OCI-LY1 (cell line): ENCODE data around the gene KIAA1328.

Experiments
- H2AFZ ChIP-seq: fragments of 200-600 bp; sonication (generic), shearing (Covaris generic); 2 replicates; pipeline ENCODE4 v1.6.0; 2014; ENCODE audit warnings: antibody characterized with exemption, mild to moderate bottlenecking, low read length
- H3F3A ChIP-seq: fragments of 200-600 bp; sonication (generic), shearing (Covaris generic); 2 replicates; pipeline ENCODE4 v1.6.0; 2014; ENCODE audit warnings: mild to moderate bottlenecking, antibody characterized with exemption, low read length, moderate library complexity; ENCODE audit not compliant: insufficient read depth
- H3K27ac ChIP-seq: fragments of 200-600 bp; sonication (generic); 2 replicates; pipeline ENCODE4 v1.5.1; 2014; ENCODE audit warnings: low read length, mixed run types, mild to moderate bottlenecking, low read depth; ENCODE audit not compliant: poor library complexity, severe bottlenecking
- H3K27me3 ChIP-seq: fragments of 200-600 bp; sonication (generic); 2 replicates; pipeline ENCODE4 v1.6.0; 2014; ENCODE audit warnings: antibody characterized with exemption, mild to moderate bottlenecking, low read length, moderate library complexity; ENCODE audit not compliant: insufficient read depth
- H3K36me3 ChIP-seq: fragments of 200-600 bp; sonication (generic); 2 replicates; pipeline ENCODE4 v1.6.1; 2014; ENCODE audit warnings: mild to moderate bottlenecking, antibody characterized with exemption, low read length, moderate library complexity, mixed read lengths; ENCODE audit not compliant: insufficient read depth
- H3K4me1 ChIP-seq: fragments of 200-600 bp; sonication (generic); 2 replicates; pipeline ENCODE4 v1.5.1; 2014; ENCODE audit warnings: mild to moderate bottlenecking, low read length, moderate library complexity; ENCODE audit not compliant: insufficient read depth, severe bottlenecking
- H3K4me2 ChIP-seq: fragments of 200-600 bp; sonication (generic), shearing (Covaris generic); 2 replicates; pipeline ENCODE4 v1.6.1; 2014; ENCODE audit warnings: low read length
- H3K4me3 ChIP-seq: fragments of 200-600 bp; sonication (generic); 2 replicates; pipeline ENCODE4 v1.5.1; 2014; ENCODE audit warnings: low read length, low read depth, mild to moderate bottlenecking, mixed read lengths; ENCODE audit not compliant: poor library complexity, severe bottlenecking
- H3K79me2 ChIP-seq: fragments of 200-600 bp; shearing (Covaris generic); 2 replicates; pipeline ENCODE4 v1.6.1; 2016; ENCODE audit warnings: mixed run types, low read length, mixed read lengths; ENCODE audit not compliant: insufficient read depth
- H3K9ac ChIP-seq: fragments of 200-600 bp; sonication (generic), shearing (Covaris generic); 2 replicates; pipeline ENCODE4 v1.6.1; 2014; ENCODE audit warnings: mild to moderate bottlenecking, low read length, mixed read lengths
- H3K9me2 ChIP-seq: fragments of 200-600 bp; sonication (generic), shearing (Covaris generic); 2 replicates; pipeline ENCODE4 v1.6.1; 2014; ENCODE audit warnings: low read depth, mild to moderate bottlenecking, low read length, mixed read lengths
- H3K9me3 ChIP-seq: fragments of 200-600 bp; shearing (Covaris generic); 2 replicates; pipeline ENCODE4 v1.6.1; 2014; ENCODE audit warnings: low read length, mixed read lengths
- H4K20me1 ChIP-seq: fragments of 200-600 bp; sonication (generic), shearing (Covaris generic); 2 replicates; pipeline ENCODE4 v1.6.0; 2016; ENCODE audit warnings: mild to moderate bottlenecking, low read length; ENCODE audit not compliant: insufficient read depth
- EZH2 ChIP-seq: fragments of 200-600 bp; sonication (generic), shearing (Covaris generic); IDR thresholded peaks from 2 replicates; pipeline ENCODE4 v1.8.0; 2017; ENCODE audit warnings: borderline replicate concordance, mixed run types, mild to moderate bottlenecking, antibody characterized with exemption, low read length, moderate library complexity, mixed read lengths
- TF ChIP-seq, protein P1 (sequence below): fragments of 200-600 bp; sonication (generic), shearing (Covaris generic); IDR thresholded peaks from 2 replicates; pipeline ENCODE4 v1.5.1; 2017; ENCODE audit warnings: mild to moderate bottlenecking, antibody characterized with exemption, low read length, moderate library complexity, mixed read lengths

Gene KIAA1328

DNA sequence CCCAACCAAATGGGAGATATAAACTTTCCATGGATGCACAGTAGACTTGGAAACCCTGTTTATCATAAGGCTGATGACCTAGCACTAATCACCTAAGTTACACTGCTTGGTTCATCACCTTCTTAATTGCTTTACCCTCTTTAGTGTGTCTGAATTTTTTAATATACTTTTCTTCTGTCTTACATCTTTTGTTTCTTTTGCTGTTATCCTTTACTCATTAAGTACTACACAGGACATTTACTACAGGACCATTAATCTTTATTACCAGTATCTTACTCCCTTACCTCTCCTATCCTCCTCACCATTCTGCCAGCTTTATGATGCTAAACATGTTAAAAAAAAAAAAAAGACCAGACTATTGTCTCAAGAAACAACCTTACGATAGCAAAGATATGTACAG, 333.6 kb downstream of the KIAA1328 start:
- Histone ChIP-seq H3K9ac (no peak overlapping the region), H3K4me1 (no peaks in the 10 kb centered on the region), H3K27me3 (no peaks in the 10 kb centered on the region), H3K4me2 (no peak overlapping the region), H3K27ac (no peak overlapping the region), H3K9me2 (no peaks in the 10 kb centered on the region), H2AFZ (no peak overlapping the region), H3K4me3 (no peak overlapping the region), H3K36me3 (no peaks in the 10 kb centered on the region), H3K9me3 (no peaks in the 10 kb centered on the region), H3F3A (no peaks in the 10 kb centered on the region), H3K79me2 (no peaks in the 10 kb centered on the region), H4K20me1 (no peaks in the 10 kb centered on the region)
- TF ChIP-seq, protein P1, sequence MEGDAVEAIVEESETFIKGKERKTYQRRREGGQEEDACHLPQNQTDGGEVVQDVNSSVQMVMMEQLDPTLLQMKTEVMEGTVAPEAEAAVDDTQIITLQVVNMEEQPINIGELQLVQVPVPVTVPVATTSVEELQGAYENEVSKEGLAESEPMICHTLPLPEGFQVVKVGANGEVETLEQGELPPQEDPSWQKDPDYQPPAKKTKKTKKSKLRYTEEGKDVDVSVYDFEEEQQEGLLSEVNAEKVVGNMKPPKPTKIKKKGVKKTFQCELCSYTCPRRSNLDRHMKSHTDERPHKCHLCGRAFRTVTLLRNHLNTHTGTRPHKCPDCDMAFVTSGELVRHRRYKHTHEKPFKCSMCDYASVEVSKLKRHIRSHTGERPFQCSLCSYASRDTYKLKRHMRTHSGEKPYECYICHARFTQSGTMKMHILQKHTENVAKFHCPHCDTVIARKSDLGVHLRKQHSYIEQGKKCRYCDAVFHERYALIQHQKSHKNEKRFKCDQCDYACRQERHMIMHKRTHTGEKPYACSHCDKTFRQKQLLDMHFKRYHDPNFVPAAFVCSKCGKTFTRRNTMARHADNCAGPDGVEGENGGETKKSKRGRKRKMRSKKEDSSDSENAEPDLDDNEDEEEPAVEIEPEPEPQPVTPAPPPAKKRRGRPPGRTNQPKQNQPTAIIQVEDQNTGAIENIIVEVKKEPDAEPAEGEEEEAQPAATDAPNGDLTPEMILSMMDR, result no peak
- TF ChIP-seq EZH2, result no peak

DNA sequence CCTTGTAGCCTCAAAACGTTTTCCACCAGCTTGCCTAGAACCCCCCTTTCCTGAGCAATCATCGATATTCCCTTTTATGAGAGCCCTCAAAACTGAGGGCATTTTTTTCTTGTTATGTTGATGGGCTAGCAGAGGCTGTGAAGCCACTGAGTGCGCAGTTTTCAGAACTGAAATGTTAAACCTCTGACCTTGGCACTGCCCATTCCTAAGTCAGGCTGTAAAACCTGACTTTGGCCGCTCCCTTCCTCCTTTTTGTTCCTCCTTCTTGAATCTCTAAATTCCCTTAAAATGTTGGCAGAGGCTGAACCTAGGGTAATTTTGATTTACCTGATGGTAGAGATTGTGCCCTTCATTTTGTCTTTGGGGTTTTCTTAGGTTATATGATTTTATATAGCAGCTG, 334.2 kb downstream of the KIAA1328 start:
- H3K9me3 ChIP-seq, result no peaks in the 10 kb centered on the region
- no peaks in the 10 kb centered on the region for H3K4me1 ChIP-seq
- H3F3A ChIP-seq, result no peaks in the 10 kb centered on the region
- H3K9ac ChIP-seq, result no peak overlapping the region
- H3K79me2 ChIP-seq, result no peaks in the 10 kb centered on the region
- no peaks in the 10 kb centered on the region for H4K20me1 ChIP-seq
- no peaks in the 10 kb centered on the region for H3K9me2 ChIP-seq
- no peak overlapping the region for H3K27ac ChIP-seq
- no peak overlapping the region for H2AFZ ChIP-seq
- H3K27me3 ChIP-seq, result no peaks in the 10 kb centered on the region
- no peak overlapping the region for H3K4me2 ChIP-seq
- TF ChIP-seq, protein P1, result no peak
- TF ChIP-seq EZH2, result no peak
- no peaks in the 10 kb centered on the region for H3K36me3 ChIP-seq
- H3K4me3 ChIP-seq, result no peak overlapping the region

DNA sequence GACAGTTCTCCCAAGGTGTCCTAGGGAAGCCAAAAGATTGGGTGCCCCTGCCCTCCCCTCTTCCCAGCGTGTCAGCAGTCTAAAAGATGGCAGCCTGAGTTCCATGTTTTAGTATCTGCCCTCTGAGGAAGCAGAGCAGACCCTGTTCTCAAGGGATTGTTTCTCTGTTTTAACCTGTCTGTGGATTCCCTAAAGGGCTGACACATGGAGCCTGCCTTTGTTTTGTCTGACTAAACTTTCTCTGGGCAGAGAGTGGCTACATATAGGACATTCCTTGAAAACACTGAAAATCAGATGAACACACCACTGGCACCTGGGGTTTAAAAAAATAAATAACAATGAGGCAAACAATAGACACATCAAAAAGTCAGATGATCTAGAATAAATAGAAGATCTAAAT, 337.6 kb downstream of the KIAA1328 start:
- Histone ChIP-seq H3K4me2 (no peak overlapping the region), H4K20me1 (no peaks in the 10 kb centered on the region), H2AFZ (no peak overlapping the region), H3F3A (no peaks in the 10 kb centered on the region), H3K9me3 (no peaks in the 10 kb centered on the region), H3K27ac (no peak overlapping the region), H3K36me3 (no peaks in the 10 kb centered on the region), H3K27me3 (no peaks in the 10 kb centered on the region), H3K4me3 (no peak overlapping the region), H3K9me2 (no peaks in the 10 kb centered on the region), H3K9ac (no peak overlapping the region), H3K79me2 (no peaks in the 10 kb centered on the region), H3K4me1 (no peaks in the 10 kb centered on the region)
- TF ChIP-seq, protein P1, result no peak
- no peak for TF ChIP-seq EZH2
